Immature natural killer cell (primary cell): Measurements from ENCODE around the gene DNAJC28. TPM values are rescaled to one million over a fixed set of nuclear protein-coding genes. Genes with fewer than 3 reads are reported as not detected.
A peak's percentile ranks its signal among the peaks of the same experiment; 100 is the strongest.
"Not testable (repeated sequence)": the region's sequence is repeated elsewhere in the genome, so short reads cannot be mapped to it uniquely, and the experiment has no call there.

Source experiments
- DNase-seq, 3 donors: peaks; one replicate each; pipeline ENCODE4 v3.0.0; 2022; ENCODE audit warnings: mixed read lengths in 1 of 3
- H3K27ac Mint-ChIP-seq, 6 donors: one replicate each; pipeline ENCODE4 v1.8.0; 2020; ENCODE audit warnings: mixed read lengths in 6 of 6, mild to moderate bottlenecking in 5 of 6, inconsistent platforms in 4 of 6, moderate library complexity in 3 of 6
- H3K27me3 Mint-ChIP-seq, 3 donors: one replicate each; pipeline ENCODE4 v1.8.0; 2020 to 2021; ENCODE audit warnings: low read depth in 3 of 3, mild to moderate bottlenecking in 3 of 3, mixed read lengths in 3 of 3, moderate library complexity in 3 of 3, inconsistent platforms in 1 of 3
- H3K36me3 Mint-ChIP-seq, 3 donors: one replicate each; pipeline ENCODE4 v1.8.0; 2020; ENCODE audit warnings: mixed read lengths in 3 of 3, inconsistent platforms in 2 of 3, mild to moderate bottlenecking in 2 of 3
- H3K4me1 Mint-ChIP-seq, 2 donors: one replicate each; pipeline ENCODE4 v1.8.0; 2020; ENCODE audit warnings: inconsistent platforms in 2 of 2, mild to moderate bottlenecking in 2 of 2, mixed read lengths in 2 of 2, moderate library complexity in 1 of 2
- H3K4me3 Mint-ChIP-seq, 5 donors: one replicate each; pipeline ENCODE4 v1.8.0; 2020; ENCODE audit warnings: mild to moderate bottlenecking in 5 of 5, mixed read lengths in 5 of 5, inconsistent platforms in 3 of 5, moderate library complexity in 3 of 5
- H3K9me3 Mint-ChIP-seq, 6 donors: one replicate each; pipeline ENCODE4 v1.8.0; 2020; ENCODE audit warnings: mild to moderate bottlenecking in 6 of 6, mixed read lengths in 6 of 6, inconsistent platforms in 4 of 6, moderate library complexity in 3 of 6
- polyA plus RNA-seq, 3 donors: library from polyadenylated mRNA; unstranded; fragments of 300-500 nt; fragmentation: Illumina TruSeq; gene quantifications; one replicate each; pipeline ENCODE4 v1.2.3, GENCODE V29; 2021

Gene DNAJC28
- polyA plus RNA-seq, 3 donors from 2014 or later: 1.00 TPM; not detected in 2

DNA sequence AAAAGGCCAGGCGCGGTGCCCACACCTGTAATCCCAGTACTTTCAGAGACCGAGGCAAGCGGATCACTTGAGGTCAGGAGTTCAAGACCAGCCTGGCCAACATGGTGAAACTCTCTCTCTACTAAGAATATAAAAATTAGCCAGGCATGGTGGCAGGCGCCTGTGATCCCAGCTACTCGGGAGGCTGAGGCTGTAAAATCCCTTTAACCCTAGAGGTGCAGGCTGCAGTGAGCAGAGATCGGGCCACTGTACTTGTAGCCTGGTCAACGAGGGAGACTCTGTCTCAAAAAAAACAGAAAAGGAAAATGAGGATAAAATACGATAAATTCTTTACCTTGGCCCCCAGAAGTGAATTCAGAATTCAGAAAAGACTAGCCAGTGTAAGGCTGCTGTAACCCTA lies 13.3 kb downstream of the DNAJC28 start:
- Mint-ChIP-seq H3K36me3 (peaks cover 0 to 4% (median 0%) of the 10 kb centered on the region in 3 donors), H3K4me3 (peak overlapping the region; percentile 91 to 96 (median 93)), H3K27ac (peak overlapping the region; percentile 72 to 90 (median 84)), H3K4me1 (peaks cover 21 to 26% of the 10 kb centered on the region in 2 donors), H3K27me3 (peaks cover 0 to 9% (median 0%) of the 10 kb centered on the region in 3 donors), H3K9me3 (no peaks in the 10 kb centered on the region)
- DNase-seq: no peak

DNA sequence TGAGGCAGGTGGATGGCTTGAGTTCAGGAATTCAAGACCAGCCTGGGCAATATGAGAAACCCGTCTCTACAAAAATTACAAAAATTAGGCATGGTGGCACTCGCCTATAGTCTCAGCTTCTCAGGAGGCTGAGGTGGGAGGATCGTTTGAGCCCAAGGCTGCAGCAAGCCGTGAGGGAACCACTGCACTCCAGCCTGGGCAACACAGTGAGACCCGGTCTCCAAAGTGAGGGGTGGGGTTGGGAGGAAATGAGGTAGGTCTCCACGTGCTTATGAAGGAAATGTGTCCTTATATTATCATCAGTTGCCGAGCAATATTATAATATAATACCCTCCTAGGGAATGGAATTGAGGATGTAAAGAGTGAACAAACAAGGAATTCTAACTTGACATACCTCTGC lies 14.4 kb downstream of the DNAJC28 start:
- Mint-ChIP-seq H3K9me3 (no peaks in the 10 kb centered on the region), H3K4me1 (peaks cover 21 to 26% of the 10 kb centered on the region in 2 donors), H3K27me3 (peaks cover 0 to 9% (median 0%) of the 10 kb centered on the region in 3 donors), H3K4me3 (peak overlapping the region in 3 of 5 donors; percentile 47 to 67 (median 65)), H3K27ac (no peak overlapping the region), H3K36me3 (peaks cover 0 to 4% (median 0%) of the 10 kb centered on the region in 3 donors)
- DNase-seq: no peak

DNA sequence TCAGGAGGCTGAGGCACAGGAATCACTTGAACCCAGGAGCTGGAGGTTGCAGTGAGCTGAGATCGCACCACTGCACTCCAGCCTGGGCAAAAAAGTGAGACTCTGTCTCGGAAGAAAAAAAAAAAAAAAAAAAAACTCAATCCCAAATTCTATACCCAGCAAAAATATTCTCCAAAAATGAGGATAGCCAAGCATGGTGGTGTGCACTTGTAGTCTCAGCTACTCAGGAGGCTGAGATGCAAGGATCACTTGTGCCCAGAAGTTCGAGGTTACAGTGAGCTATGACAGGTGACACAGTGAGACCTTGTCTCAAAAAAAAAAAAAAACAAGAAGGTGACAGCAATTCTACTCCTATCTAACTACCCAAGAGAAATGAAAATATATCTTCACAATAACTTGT lies 18.2 kb downstream of the DNAJC28 start:
- peaks cover 8 to 10% of the 10 kb centered on the region in 2 donors for H3K4me1 Mint-ChIP-seq

DNA sequence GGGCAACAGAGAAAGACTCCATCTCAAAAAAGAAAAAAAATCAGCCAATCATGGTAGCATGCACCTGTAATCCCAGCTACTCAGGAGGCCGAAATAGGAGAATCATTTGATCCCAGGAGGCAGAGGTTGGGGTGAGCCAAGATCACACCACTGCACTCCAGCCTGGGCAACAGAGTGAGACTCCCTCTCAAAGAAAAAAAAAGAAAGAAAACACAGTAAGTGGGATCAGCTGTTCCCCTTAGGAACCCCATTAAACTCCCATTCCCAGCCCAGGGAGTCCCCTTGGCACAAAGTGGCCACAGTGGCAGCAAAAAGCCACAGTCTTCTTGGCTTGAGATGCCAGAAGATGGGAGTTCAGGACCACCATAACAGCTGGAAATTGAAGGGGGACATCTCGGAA lies 20.8 kb downstream of the DNAJC28 start:
- no peak overlapping the region for H3K4me3 Mint-ChIP-seq
- DNase-seq: no peak
- peaks cover 4 to 5% of the 10 kb centered on the region in 2 donors for H3K4me1 Mint-ChIP-seq
- no peaks in the 10 kb centered on the region for H3K27me3 Mint-ChIP-seq
- no peaks in the 10 kb centered on the region for H3K9me3 Mint-ChIP-seq
- H3K27ac Mint-ChIP-seq: no peak overlapping the region
- H3K36me3 Mint-ChIP-seq: peaks cover 0 to 4% (median 3%) of the 10 kb centered on the region in 3 donors

More for the DNA sequence above, 18.2 kb downstream of the DNAJC28 start:
- no peak for DNase-seq
- Mint-ChIP-seq H3K4me3 (no peak overlapping the region), H3K36me3 (peaks cover 0 to 4% (median 0%) of the 10 kb centered on the region in 3 donors), H3K27ac (no peak overlapping the region), H3K27me3 (no peaks in the 10 kb centered on the region), H3K9me3 (no peaks in the 10 kb centered on the region)

DNA sequence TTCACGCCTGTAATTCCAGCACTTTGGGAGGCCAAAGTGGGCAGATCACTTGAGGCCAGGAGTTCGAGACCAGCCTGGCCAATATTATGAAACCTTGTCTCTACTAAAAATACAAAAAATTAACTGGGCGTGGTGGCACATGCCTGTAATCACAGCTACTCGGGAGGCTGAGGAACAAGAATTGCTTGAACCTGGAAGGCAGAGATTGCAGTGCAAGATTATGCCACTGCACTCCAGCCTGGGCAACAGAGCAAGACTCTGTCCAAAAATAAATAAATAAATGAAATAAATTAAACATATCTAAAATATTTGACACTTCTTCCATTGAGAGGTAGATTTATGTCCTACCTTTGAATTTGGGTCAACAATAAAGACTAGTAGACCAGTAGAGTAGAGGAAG lies 22.3 kb downstream of the DNAJC28 start:
- H3K4me3 Mint-ChIP-seq, H3K36me3 Mint-ChIP-seq, H3K27me3 Mint-ChIP-seq, DNase-seq, H3K27ac Mint-ChIP-seq, H3K9me3 Mint-ChIP-seq, H3K4me1 Mint-ChIP-seq: not testable (repeated sequence)

DNA sequence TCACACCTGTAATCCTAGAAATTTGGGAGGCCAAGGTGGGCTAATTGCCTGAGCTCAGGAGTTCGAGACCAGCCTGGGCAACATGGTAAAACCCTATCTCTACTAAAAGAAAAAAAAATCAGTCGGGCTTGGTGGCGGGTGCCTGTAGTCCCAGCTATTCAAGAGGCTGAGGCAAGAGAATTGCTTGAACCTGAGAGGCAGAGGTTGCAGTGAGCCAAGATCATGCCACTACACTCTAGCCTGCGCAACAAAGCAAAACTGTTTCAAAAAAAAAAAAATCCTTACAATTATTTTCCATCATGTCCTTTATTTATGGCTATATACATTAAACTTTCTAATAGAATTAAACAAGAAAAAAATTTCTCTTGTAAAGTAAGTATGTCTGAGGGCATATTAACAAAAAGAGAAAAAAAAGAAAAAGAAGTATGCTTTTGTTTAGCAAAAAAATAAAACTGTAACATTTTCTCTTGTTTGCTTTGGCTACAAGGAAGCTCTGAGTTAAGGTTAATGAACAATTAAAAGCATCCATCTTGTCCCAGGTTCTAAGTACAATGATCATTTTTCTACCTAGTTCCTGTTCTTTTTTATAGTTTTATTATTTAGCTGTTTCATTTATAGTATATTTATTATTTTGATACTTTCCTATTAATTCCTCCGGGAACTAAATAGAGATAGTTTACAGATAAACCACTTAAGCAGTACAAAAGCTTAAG lies 29.8 kb downstream of the DNAJC28 start:
- H3K36me3 Mint-ChIP-seq: peaks cover 5 to 27% (median 23%) of the 10 kb centered on the region in 3 donors

DNA sequence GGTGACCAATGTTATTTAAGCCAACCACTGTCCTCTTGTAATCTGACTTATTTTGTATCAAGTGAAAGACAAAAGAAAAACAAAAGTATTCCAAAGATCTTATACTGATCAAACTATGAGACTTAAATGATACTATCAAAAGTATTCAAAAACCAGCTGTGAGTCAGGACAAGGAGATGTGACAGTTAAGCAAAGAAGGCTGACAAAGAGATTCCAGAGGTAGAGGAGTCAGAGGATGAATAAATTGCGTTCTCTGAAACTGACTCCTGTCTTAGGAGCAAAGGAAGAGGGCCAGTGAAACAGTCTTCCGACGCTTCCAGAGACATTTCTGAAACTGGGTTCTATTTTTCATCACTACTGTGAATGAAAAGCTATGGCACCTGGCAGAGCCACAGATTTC lies 32.7 kb downstream of the DNAJC28 start:
- Mint-ChIP-seq H3K27me3 (no peaks in the 10 kb centered on the region), H3K36me3 (peaks cover 5 to 36% (median 34%) of the 10 kb centered on the region in 3 donors), H3K4me1 (no peaks in the 10 kb centered on the region), H3K9me3 (no peaks in the 10 kb centered on the region), H3K27ac (no peak overlapping the region), H3K4me3 (no peak overlapping the region)
- no peak for DNase-seq

More for the DNA sequence above, 29.8 kb downstream of the DNAJC28 start:
- Mint-ChIP-seq H3K27me3 (no peaks in the 10 kb centered on the region), H3K4me1 (no peaks in the 10 kb centered on the region), H3K4me3 (no peak overlapping the region), H3K27ac (no peak overlapping the region), H3K9me3 (no peaks in the 10 kb centered on the region)
- no peak for DNase-seq

DNA sequence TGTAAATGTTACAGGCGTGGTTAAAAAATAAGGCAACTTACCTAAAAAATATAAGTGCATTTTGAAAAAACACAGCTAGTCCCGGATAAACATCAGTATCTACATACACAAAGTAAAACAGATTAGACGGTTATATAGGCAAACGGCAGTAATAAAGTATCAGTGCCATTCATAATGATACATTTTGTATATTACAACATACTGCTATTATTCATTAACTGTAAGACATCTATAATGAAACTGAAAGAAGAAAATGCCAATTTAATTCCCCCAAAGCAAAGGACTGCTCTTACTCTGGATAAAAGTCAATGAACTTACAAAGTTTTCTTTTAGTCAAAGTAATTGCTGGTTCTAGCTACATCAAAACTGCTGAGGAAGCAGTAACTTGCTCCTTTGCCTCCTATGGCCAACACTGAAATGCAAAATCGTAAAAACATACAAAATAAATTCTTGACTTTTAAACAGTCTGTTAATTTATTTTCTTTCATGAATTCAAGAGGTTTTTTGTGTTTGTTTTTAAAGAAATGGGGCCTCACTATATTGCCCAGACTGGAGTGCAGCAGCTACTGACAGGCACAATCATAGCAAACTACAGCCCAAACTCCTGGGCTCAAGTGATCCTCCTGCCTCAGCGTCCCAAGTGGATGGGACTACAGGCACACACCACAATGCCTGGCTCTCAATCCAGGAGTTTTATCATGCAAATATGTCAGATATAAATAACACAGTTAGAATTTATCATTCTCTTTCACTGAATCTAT lies 35.6 kb downstream of the DNAJC28 start:
- no peak for DNase-seq
- Mint-ChIP-seq H3K27me3 (peaks cover 0 to 2% (median 0%) of the 10 kb centered on the region in 3 donors), H3K9me3 (no peaks in the 10 kb centered on the region), H3K36me3 (peaks cover 15 to 56% (median 45%) of the 10 kb centered on the region in 3 donors), H3K4me1 (no peaks in the 10 kb centered on the region), H3K4me3 (no peak overlapping the region), H3K27ac (no peak overlapping the region)

DNA sequence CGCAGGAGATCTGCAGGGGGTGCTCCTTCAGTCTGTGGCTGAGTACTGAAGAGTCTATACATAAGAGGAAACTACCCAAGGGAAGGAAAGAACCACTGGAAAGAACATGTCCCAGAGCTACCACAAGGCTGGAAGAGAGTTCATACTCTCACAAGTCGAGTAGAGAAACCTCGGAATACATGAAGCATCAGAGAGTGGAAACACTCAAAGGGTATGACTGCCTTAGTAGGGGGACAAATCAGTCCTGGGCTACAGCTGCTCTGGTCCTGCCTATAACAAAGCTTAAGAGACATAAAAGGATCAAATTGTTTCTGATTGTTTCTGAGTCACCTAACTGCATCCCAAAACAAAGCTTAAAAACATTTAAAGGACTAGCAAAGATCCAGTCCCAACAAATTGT lies 39.2 kb downstream of the DNAJC28 start:
- DNase-seq: no peak
- H3K9me3 Mint-ChIP-seq: no peaks in the 10 kb centered on the region
- H3K27me3 Mint-ChIP-seq: peaks cover 0 to 2% (median 0%) of the 10 kb centered on the region in 3 donors
- no peak overlapping the region for H3K4me3 Mint-ChIP-seq
- no peak overlapping the region for H3K27ac Mint-ChIP-seq
- no peaks in the 10 kb centered on the region for H3K4me1 Mint-ChIP-seq
- H3K36me3 Mint-ChIP-seq: peaks cover 17 to 43% (median 31%) of the 10 kb centered on the region in 3 donors

DNA sequence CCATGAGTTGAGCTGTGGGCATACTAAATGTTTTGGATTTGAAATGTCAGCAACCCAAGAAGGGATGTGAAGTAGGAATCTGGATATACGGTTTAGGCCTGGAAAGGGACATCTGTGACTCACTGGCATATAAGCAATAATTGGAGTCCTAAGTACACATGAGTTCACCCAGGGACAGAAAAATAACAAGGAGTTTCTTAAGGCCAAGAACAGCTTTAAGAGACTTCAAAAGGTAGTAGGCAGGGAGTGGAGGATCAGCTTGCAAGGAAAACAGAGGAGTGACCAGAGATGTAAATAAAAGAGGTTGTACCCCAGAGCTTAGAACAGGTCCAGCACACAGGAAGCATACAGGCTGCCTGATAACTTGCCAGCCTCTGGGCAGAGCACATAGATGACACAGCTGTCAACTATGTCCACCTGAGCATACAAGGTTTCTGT lies 39.9 kb downstream of the DNAJC28 start:
- no peaks in the 10 kb centered on the region for H3K9me3 Mint-ChIP-seq
- H3K4me1 Mint-ChIP-seq: no peaks in the 10 kb centered on the region
- DNase-seq: no peak
- peaks cover 0 to 2% (median 0%) of the 10 kb centered on the region in 3 donors for H3K27me3 Mint-ChIP-seq
- no peak overlapping the region for H3K27ac Mint-ChIP-seq
- no peak overlapping the region for H3K4me3 Mint-ChIP-seq
- peaks cover 19 to 45% (median 34%) of the 10 kb centered on the region in 3 donors for H3K36me3 Mint-ChIP-seq

DNA sequence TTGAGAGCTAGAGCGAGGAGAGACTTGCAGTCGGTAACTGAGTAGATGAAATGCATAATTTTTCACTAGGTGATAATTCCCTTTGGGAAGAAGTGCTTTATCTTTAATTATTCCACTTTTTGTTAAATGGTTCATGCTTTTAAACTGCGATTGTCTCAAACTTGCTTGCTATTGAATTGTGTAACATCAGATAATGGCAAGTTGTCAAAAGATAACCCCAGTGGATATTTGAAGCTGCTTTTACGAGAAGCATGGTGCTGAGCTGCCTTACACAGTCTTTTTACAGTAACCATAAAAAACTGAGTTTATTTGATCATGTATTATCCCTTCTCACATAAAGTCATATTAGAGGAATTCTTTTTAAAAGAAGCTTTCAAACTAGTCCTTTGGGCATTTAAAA lies 41.9 kb downstream of the DNAJC28 start:
- Mint-ChIP-seq H3K27me3 (peaks cover 0 to 2% (median 0%) of the 10 kb centered on the region in 3 donors), H3K4me3 (no peak overlapping the region), H3K36me3 (peaks cover 23 to 43% (median 29%) of the 10 kb centered on the region in 3 donors), H3K4me1 (no peaks in the 10 kb centered on the region), H3K9me3 (no peaks in the 10 kb centered on the region), H3K27ac (no peak overlapping the region)
- DNase-seq: no peak

DNA sequence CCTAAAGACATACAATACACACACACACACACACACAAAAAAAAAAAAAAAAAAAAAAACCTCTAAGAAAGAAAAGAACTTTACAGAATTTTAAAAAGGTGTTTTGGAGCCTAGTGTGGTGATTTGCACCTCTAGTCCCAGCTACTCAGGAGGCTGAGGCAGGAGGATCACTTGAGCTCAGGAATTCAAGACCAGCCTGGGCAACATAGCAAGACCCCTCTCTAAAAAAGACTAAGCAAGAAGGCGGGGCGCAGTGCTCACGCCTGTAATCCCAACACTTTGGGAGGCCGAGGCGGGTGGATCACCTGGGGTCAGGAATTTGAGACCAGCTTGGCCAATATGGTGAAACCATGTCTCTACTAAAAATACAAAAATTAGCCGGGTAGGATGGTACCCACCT lies 44.9 kb downstream of the DNAJC28 start:
- not testable (repeated sequence) for H3K27ac Mint-ChIP-seq, H3K9me3 Mint-ChIP-seq, H3K4me3 Mint-ChIP-seq, H3K27me3 Mint-ChIP-seq, H3K4me1 Mint-ChIP-seq, DNase-seq
- H3K36me3 Mint-ChIP-seq: peaks cover 18 to 41% (median 30%) of the 10 kb centered on the region in 3 donors

DNA sequence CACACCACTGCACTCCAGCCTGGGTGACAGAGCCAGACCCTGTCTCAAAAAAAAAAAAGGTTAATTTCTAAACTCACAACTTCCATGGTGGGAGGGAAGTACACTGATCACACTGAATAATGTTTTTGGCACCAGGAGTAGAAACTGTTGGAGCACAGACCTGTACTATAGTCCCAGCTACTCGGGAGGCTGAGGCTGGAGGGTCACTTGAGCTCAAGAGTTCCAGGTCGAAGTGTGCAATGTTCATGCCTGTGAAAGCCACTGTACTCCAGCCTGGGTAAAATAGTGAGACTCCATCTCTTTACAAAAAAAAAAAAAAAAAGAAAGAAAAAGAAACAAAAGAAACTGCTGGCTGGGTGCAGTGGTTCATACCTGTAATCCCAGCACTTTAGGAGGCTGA lies 47.0 kb downstream of the DNAJC28 start:
- no peaks in the 10 kb centered on the region for H3K4me1 Mint-ChIP-seq
- DNase-seq: no peak
- no peak overlapping the region for H3K4me3 Mint-ChIP-seq
- peaks cover 22 to 40% (median 38%) of the 10 kb centered on the region in 3 donors for H3K36me3 Mint-ChIP-seq
- no peaks in the 10 kb centered on the region for H3K9me3 Mint-ChIP-seq
- H3K27ac Mint-ChIP-seq: no peak overlapping the region
- peaks cover 0 to 8% (median 0%) of the 10 kb centered on the region in 3 donors for H3K27me3 Mint-ChIP-seq

DNA sequence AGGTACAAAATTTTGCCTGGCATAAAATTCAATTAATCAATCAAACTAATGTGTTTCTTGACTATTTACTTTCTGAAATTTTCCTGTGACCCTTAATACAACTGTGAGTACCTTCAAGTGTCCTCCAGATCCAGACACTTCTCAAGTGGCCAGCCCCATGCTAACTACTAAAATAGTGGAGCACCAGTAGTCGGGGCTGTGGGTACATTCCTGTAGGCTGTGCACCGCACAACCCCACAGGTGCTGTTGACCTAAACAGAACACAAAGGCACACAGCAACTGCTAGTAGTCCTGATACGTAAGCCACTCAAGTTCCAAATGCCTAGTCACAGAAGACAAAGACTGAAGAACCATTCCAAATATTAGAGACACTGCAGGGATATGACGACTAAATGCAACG lies 48.3 kb downstream of the DNAJC28 start:
- no peak overlapping the region for H3K27ac Mint-ChIP-seq
- no peak for DNase-seq
- peaks cover 21 to 47% (median 33%) of the 10 kb centered on the region in 3 donors for H3K36me3 Mint-ChIP-seq
- H3K27me3 Mint-ChIP-seq: peaks cover 0 to 8% (median 0%) of the 10 kb centered on the region in 3 donors
- H3K9me3 Mint-ChIP-seq: no peaks in the 10 kb centered on the region
- H3K4me3 Mint-ChIP-seq: no peak overlapping the region
- H3K4me1 Mint-ChIP-seq: no peaks in the 10 kb centered on the region
